Renal cortical epithelial cell (primary cell): ENCODE data around the gene HTRA2. TPM values are rescaled to one million over a fixed set of nuclear protein-coding genes. Genes with fewer than 3 reads are reported as not detected.

Experiments
- DNase-seq: peaks from one replicate; pipeline ENCODE4 v3.0.0-alpha.2; 2011; ENCODE audit warnings: low read depth
- total RNA-seq: library from RNA; depleted of rRNA; stranded (reverse); fragments of >200 nt; gene quantifications from 2 replicates; pipeline ENCODE4 v1.2.3, GENCODE V29; 2014

The HTRA2 gene
- total RNA-seq, 1 donor from 2014 or later = 20.0 TPM

DNA sequence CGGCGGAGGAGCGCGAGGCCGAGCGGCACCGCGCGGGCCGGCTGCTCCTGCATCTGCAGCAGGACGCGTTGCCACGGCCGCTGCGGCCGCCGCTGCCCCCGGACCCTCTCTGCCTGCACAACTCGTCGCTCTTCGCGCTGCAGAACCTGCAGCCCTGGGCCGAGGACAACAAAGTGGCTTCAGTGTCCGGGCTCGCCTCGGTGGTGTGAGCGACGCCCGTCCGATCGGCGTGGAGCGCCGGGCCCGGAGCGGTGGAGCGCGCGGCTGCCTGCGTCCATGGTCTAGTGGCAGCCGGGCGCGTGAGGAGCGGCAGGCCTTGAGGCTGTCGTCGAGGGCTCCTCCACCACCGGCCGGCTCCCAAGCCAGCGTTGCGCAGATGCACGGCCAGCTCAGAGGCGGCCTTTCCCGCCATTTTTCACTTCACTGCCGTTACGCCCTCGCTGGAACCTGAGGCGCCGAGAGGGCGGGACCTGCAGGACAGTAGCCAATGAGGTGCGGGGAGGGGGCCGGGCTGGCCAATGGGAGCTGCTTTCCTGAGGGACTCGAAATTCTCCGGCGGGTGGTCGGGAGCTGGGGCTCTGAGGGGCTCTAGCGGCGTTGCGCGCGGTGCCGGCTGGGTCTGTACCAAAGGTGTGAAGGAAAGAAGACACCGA is 13.6 kb upstream of the HTRA2 start:
- no peak for DNase-seq

- DNase-seq = no peak
These were observed 13.1 kb upstream of the HTRA2 start for GRCh38 chr2:74516650-74517049.

DNA sequence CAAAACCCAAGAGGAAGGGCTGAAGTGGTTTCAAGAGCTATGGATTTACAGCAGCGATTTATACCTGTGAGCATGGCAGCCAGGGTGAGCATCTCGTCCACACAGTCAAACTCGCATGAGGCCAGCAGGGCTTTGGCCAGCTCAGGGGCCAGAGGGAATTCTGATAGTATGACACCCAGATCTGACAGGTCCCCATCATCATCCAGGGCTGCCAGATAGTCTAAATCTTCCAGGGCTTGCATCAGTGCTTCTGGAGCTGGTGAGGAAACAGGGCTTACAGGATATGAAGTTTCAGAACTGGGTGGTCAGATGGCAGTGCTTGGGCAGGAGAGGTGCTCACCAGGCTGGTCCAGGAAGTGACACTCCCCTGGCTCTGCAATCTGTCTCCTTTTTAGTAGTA is 7.2 kb upstream of the HTRA2 start:
- DNase-seq = no peak

- no peak for DNase-seq
These were observed 5.7 kb upstream of the HTRA2 start for GRCh38 chr2:74524005-74524404.

DNA sequence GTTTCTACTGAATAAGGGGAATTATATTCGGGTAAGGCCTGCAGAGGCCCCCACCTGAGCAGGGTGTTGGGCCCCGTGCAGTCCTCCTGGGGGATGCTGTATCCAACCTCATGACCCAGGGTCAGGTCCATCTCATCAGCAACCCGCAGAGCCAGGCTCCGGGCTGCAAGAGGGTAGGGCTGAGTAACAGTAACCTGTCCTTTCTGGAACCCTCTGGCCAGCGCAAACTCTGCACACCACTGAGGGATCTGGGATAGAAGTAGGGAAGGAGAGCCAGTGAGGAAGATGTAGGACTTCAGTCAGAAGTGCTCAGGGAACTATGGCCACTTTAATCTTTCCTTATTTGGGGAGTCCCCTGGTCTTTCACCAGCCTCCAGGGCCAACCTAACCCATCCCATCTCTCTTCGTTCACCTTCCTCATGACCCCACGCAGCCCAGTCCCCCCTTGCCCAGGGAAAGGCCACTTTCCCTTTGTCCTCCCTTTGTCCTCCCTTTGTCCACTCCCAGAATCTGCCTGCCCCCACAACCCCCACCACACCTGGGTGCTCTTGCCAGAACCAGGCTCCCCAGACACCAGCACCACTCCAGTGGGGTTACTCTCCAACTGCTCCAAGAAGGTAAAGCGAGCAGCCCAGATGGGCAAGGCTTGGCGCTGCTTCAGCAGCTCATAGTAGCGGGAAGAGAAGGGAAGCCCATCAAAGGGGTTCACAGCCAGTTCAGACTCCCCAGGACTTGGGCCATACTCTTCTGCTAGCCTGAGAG is 4.6 kb upstream of the HTRA2 start:
- DNase-seq = no peak

DNA sequence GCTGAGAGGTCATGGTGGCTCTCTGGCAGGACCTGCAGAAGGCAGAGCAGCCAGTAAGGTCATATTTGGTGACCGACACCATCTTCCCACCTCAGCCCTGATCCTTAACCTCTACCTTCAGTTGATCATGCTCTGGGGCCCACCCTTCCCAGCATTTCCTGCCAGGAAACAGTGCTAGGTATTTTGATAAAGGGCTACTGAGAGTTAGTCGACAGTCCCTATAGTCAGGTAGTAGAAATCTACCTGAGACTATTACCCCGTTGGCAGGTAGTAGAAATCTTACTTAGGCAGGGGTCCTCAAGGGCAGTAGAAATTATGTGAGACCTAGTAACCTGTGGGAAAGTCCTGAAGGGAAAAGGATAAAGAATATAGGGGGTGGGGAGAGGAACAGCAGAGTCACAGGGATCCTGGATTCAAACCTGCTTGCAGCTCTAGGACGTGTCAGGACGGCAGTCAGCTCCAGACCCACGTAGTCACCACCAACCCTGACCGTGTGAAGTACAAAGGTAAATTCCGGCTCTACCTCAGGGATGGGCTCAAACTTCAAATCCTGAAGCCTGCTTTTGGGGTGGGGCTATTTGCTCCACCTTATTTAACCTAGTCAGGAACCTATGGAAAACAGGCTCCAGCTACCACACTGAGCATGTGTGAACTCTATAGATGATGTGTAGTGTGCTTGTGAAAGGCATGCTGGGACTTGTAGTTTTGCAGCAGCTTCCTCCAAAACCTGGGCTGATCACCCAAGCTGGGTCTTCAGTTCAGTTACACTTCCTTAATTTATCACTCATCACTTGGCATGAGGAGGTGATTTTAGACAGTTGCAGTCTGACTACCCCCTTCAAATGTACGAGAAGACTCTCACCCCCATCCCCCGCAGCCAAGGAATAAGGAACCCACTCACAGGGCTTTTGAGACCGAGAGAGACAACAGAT is 3.8 kb upstream of the HTRA2 start, which contains the start of gene DQX1:
TSS of gene DQX1 (minus strand) at position 515 of the 932 bp plus-strand sequence. CDS start at position 13, 502 bp downstream.
- no peak for DNase-seq

DNA sequence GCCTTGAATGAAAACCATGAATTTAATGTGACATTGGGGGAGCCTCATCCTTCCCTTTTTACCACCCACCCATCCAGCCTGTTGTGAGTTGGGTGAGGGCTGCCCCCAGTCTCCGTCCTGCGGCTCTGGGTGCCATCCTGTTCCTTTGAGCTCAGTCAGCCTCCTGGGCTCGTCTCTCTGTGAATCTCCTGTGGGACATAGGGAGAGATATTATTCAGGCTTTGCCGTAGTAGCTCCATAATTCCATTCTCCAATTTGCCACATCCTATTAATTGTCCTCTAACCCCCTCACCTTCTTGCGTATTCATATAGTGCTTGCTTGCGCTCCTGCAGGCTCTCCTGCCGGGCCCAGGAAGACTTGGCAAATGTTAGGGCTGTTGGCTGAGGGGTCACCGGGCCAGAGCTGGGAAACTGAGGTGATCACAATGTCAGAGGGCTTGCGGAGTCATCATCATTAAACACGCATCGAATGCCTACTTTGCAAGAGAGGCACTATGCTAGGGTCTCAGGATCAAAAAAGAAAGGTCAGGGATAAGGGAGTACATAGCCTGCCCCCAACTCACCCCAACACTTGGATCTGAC is 3.0 kb upstream of the HTRA2 start:
- no peak for DNase-seq

- no peak for DNase-seq
These were observed 2.0 kb upstream of the HTRA2 start for GRCh38 chr2:74527741-74528140.

DNA sequence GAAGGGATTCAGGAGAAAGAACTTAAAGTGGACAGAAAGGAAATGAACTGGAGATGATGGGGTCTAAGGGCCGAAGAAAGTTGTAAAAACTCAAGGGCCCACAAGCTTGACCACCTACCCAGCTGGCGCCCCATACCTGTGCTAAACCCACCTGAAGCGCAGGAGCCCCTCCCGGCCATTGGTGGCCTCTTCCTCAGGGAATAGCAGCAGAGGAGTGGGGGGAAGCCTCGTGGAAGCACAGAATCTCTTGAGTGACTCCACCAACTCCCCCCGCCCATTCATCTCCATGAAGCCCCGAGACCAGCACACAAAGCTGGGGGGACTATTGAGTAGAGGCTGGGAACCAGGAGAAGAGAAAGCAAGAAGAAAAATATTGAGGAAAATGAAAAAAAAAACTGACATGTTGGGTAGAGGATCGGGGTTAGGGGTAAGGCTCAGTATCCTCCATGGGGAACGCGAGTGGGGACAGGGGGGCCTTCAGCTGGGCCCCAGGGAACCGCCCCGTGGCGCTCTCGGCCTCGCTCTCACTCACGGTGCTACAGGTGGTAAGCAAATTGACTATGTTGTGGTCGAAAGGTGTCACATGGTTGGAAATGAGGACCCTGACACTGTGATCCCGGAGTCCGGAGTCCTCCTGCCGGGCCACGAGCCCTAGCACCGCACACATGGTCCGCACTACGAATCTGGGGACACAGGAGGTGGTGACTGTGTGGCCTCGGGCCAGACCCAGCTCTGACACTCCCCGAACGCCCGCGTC is 955 bp upstream of the HTRA2 start:
- no peak for DNase-seq

DNA sequence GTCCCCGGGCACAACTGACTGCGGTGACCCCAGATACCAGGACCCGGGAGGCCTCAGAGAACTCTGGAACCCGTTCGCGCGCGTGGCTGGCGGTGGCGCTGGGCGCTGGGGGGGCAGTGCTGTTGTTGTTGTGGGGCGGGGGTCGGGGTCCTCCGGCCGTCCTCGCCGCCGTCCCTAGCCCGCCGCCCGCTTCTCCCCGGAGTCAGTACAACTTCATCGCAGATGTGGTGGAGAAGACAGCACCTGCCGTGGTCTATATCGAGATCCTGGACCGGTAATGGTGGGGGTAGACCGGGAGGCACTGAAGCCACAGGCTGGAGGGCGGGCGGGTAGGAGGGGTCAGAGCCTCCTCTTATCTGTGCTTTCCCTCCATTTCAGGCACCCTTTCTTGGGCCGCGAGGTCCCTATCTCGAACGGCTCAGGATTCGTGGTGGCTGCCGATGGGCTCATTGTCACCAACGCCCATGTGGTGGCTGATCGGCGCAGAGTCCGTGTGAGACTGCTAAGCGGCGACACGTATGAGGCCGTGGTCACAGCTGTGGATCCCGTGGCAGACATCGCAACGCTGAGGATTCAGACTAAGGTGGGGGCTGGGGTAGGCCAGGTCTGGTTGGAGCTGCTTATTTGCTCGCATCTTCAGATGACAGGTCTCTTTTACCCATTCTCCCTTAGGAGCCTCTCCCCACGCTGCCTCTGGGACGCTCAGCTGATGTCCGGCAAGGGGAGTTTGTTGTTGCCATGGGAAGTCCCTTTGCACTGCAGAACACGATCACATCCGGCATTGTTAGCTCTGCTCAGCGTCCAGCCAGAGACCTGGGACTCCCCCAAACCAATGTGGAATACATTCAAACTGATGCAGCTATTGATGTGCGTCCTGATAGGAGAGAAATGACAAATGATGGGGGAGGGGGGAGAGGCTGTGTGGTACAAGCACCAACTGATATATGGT is 780 bp downstream of the HTRA2 start:
- no peak for DNase-seq

DNA sequence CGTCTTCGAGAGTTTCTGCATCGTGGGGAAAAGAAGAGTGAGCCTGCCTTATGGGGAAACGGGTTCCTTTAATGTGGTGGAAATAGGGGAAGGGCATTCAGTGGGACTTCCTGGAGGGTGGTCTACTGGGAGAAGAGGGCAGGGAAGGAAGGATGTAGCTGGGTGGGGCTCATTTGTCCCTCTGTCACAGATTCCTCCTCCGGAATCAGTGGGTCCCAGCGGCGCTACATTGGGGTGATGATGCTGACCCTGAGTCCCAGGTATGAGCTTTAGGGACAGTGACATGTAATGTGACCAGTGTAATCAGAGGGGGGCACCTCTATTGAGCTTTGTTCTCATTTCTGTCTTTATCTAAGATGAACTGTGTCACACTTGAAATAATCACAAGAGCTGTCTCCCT is 1.9 kb downstream of the HTRA2 start:
- DNase-seq = no peak

GRCh38 chr2:74532222-74532621 is 2.5 kb downstream of the HTRA2 start:
- peak; percentile 74 for DNase-seq

DNA sequence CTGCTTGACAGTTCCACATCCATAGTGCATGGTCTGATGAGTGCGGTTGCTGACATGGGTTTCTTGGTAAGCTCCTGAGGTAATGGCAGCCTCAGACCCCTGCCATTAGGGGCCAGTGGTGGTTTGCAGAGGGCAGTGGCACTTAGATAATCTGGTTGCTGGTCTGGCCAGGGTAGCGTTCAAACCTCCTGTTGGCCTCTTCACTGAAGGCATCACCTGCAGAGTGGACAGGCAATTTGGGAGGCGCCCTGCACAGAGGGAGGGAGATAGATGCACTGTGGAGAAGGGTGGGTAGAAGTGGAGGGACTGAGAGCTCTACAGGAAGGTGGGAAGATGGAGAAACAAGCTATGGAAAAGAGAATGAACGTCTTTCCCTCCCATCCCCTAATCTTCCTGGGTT is 3.7 kb downstream of the HTRA2 start:
- DNase-seq = no peak

- no peak for DNase-seq
These were observed 4.7 kb downstream of the HTRA2 start for GRCh38 chr2:74534411-74534810.

DNA sequence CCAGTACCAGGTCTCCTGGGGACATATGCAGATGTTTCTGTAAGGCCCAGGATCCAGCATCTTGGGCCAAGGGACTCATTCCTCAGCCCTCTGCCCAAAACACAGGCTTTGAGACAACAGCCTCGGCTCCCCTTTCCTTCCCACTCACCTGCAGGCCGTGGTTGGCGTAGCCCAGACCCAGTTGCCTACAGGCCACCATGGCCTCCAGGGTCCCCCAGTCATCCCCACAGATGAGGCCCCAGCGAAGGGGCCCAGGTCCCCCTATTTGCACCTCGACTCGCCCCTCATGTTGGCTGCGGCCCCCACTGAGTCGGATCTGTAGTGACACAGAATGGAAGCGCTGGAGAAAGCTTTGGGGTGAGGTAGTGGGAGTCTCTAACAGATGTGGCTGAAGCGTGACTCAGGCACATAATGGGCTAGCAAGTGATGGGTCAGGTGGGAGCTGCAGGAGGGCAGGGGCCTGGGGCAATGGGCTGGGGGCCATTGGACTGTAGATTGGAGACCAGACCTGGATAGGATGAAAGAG is 5.8 kb downstream of the HTRA2 start:
- no peak for DNase-seq

GRCh38 chr2:74536166-74536950 is 6.6 kb downstream of the HTRA2 start:
- no peak for DNase-seq

DNA sequence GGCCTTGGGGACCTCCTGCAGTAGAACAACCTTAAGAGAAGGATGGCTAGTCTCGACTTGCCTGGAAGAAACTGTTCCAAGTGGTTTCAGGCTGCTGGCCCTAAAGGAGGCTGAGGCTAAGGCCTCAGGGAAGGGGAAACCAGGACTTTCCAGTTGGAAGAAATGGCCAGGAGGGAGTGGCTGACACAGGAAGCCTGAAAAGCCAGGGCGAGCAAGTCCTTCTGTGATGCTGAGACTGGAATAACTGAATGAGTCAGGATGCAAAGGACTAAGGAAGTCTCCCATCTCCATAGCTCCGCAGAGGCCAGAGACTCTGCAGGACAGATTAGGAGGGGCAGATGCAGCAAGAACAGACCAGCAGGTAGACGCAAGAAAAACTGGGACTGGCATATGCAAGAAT is 7.4 kb downstream of the HTRA2 start:
- DNase-seq = no peak

GRCh38 chr2:74538881-74539339 is 9.2 kb downstream of the HTRA2 start:
- DNase-seq = no peak

DNA sequence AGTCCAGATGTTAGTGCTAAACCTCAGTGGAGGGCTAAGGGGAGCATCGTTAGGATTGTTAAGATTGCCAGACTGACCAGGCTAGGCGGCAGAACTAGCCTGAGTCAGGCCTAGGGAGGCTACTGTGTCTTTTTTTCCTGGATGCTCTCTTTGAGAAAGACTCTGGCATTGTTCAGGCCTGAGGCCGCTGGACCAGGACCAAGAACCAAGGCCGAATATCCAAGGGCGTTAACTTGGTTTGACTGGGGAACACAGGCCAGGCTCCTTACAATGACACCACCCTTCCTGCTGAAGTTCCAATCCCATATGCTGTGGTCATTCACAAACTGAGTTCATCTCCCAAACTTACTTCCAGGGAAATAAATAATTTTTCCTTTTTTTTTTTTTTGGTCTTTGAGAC is 10.6 kb downstream of the HTRA2 start:
- no peak for DNase-seq
